ENCODE data around the gene KCNQ2. TPM values are rescaled to one million over a fixed set of nuclear protein-coding genes. Genes with fewer than 3 reads are reported as not detected.

Gene KCNQ2
- total RNA-seq, 2 experiments from 2014 or later: not detected

DNA sequence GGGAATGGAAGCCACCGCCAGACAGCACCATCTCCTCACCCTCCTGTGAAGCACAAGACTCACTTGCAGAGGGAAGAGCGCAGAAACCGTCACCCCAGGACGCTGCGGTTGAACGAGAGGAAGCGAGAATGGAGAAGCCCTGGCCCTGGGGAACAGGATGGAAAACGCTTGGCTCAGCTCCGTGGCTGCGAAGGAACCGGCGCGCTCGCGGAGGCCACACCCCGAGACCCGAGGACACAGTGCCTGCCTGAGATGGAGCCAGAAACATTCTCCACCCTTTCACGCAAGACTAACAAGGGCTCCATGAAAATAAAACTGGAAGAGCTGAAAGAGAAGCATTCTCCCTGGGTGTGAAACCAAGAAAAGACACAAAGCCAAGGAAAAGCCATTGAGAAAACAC is 86.0 kb downstream of the KCNQ2 start:
- POLR2A ChIA-PET: no interaction called here
- intact Hi-C loops (cut with micrococcal nuclease): loop anchor here (10.0 kb wide), 1 partner anchor 162 kb away; no protein-coding TSS in a partner anchor
- Mint-ChIP-seq H3K9me3 (peaks cover 23% of the 10 kb centered on the region), H3K27me3 (peaks cover 1% of the 10 kb centered on the region), H3K4me3 (no peak overlapping the region), H3K4me1 (ENCODE audit: low read depth) (no peaks in the 10 kb centered on the region), H3K36me3 (ENCODE audit: low read depth) (no peaks in the 10 kb centered on the region), H3K27ac (no peak overlapping the region)
- ATAC-seq: no peak
- TF ChIP-seq, protein P1, sequence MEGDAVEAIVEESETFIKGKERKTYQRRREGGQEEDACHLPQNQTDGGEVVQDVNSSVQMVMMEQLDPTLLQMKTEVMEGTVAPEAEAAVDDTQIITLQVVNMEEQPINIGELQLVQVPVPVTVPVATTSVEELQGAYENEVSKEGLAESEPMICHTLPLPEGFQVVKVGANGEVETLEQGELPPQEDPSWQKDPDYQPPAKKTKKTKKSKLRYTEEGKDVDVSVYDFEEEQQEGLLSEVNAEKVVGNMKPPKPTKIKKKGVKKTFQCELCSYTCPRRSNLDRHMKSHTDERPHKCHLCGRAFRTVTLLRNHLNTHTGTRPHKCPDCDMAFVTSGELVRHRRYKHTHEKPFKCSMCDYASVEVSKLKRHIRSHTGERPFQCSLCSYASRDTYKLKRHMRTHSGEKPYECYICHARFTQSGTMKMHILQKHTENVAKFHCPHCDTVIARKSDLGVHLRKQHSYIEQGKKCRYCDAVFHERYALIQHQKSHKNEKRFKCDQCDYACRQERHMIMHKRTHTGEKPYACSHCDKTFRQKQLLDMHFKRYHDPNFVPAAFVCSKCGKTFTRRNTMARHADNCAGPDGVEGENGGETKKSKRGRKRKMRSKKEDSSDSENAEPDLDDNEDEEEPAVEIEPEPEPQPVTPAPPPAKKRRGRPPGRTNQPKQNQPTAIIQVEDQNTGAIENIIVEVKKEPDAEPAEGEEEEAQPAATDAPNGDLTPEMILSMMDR (IDR thresholded peaks at IDR 0.05): no peak
- CTCF ChIA-PET: no interaction called here
- DNase-seq: no peak

DNA sequence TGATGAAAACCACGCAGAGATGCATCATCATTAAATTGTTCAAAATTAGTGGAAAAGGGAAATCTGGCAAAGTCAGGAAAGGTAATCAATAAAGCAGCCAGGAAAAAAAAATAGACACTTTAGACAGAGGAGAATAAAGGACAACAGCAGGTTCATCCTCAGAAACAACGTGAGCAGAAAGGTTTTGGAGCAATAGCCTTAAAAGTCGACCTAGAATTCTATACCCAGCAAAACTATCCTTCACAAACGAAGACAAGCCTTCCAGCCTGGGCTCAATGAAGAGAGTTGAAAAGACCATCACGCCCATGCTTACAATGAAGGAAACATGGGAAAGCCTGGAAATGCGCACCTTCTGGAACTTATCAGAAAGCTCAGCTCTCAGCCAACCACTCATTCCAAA is 86.6 kb downstream of the KCNQ2 start:
- Mint-ChIP-seq H3K4me1 (ENCODE audit: low read depth) (no peaks in the 10 kb centered on the region), H3K27me3 (peaks cover 1% of the 10 kb centered on the region), H3K36me3 (ENCODE audit: low read depth) (no peaks in the 10 kb centered on the region), H3K27ac (no peak overlapping the region), H3K4me3 (no peak overlapping the region), H3K9me3 (peaks cover 23% of the 10 kb centered on the region)
- no peak for ATAC-seq
- CTCF ChIA-PET: no interaction called here
- DNase-seq: no peak
- POLR2A ChIA-PET: no interaction called here
- intact Hi-C loops (cut with micrococcal nuclease): loop anchor here (10.0 kb wide), 1 partner anchor 161 kb away; no protein-coding TSS in a partner anchor
- TF ChIP-seq, protein P1 (IDR thresholded peaks at IDR 0.05): no peak

DNA sequence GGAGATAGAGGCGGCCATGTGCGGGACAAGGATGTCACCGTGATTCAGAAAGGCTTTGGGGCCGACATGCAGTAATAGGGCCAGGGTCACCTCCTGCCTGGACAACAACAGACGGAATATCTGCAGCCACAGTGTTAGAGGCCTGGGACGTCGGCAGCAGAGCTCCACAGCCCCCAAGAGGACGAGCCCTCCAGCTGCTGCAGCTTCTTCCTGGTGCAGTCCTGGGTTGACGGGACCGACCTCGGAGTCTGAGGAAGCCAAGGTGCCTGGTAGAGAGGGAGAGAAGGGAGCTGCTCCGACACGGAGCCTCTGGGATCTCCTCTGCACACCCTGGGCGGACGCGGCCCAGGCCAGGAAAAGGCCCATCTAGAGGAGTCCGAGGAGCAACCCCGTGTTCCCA is 88.1 kb downstream of the KCNQ2 start:
- DNase-seq (no peak), ATAC-seq (no peak)
- no peak overlapping the region for H3K27ac Mint-ChIP-seq
- TF ChIP-seq, protein P1 (IDR thresholded peaks at IDR 0.05): no peak
- intact Hi-C loops (cut with micrococcal nuclease): loop anchor here (5.0 to 10.0 kb wide), 2 partner anchors 77 to 160 kb away; no protein-coding TSS in a partner anchor
- H3K4me1 Mint-ChIP-seq (ENCODE audit: low read depth): no peaks in the 10 kb centered on the region
- ChIA-PET POLR2A (no interaction called here), CTCF (interaction anchor here (1.1 kb wide), 1 partner anchor 161 kb away, joined by 3 read pairs; no protein-coding TSS in a partner anchor)
- H3K9me3 Mint-ChIP-seq: peaks cover 23% of the 10 kb centered on the region
- H3K4me3 Mint-ChIP-seq: no peak overlapping the region
- no peaks in the 10 kb centered on the region for H3K36me3 Mint-ChIP-seq (ENCODE audit: low read depth)
- peaks cover 1% of the 10 kb centered on the region for H3K27me3 Mint-ChIP-seq

GRCh38 chr20:63383556-63383955 is 88.9 kb downstream of the KCNQ2 start:
- TF ChIP-seq, protein P1 (IDR thresholded peaks at IDR 0.05): no peak
- no peak for ATAC-seq
- Mint-ChIP-seq H3K27ac (no peak overlapping the region), H3K9me3 (peaks cover 23% of the 10 kb centered on the region), H3K27me3 (peaks cover 5% of the 10 kb centered on the region), H3K36me3 (ENCODE audit: low read depth) (no peaks in the 10 kb centered on the region), H3K4me1 (ENCODE audit: low read depth) (no peaks in the 10 kb centered on the region), H3K4me3 (no peak overlapping the region)
- ChIA-PET CTCF (no interaction called here), POLR2A (interaction anchor here (0.6 to 0.7 kb wide), 2 partner anchors 30 to 326 kb away, joined by 3 read pairs; no protein-coding TSS in a partner anchor)
- intact Hi-C loops (cut with micrococcal nuclease): loop anchor here (5.0 to 10.0 kb wide), 2 partner anchors 76 to 159 kb away; no protein-coding TSS in a partner anchor
- DNase-seq: no peak

GRCh38 chr20:63382551-63383300 is 89.7 kb downstream of the KCNQ2 start:
- H3K4me1 Mint-ChIP-seq (ENCODE audit: low read depth): no peaks in the 10 kb centered on the region
- no peak for DNase-seq
- TF ChIP-seq, protein P1 (IDR thresholded peaks at IDR 0.05): no peak
- intact Hi-C loops (cut with micrococcal nuclease): loop anchor here (5.0 to 10.0 kb wide), 2 partner anchors 75 to 158 kb away; no protein-coding TSS in a partner anchor
- ATAC-seq: no peak
- POLR2A ChIA-PET: interaction anchor here (0.9 kb wide), 1 partner anchor 166 kb away, joined by 3 read pairs; no protein-coding TSS in a partner anchor
- H3K36me3 Mint-ChIP-seq (ENCODE audit: low read depth): no peaks in the 10 kb centered on the region
- H3K27me3 Mint-ChIP-seq: peaks cover 5% of the 10 kb centered on the region
- peaks cover 23% of the 10 kb centered on the region for H3K9me3 Mint-ChIP-seq
- CTCF ChIA-PET: interaction anchor here (0.6 to 3.0 kb wide), 10 partner anchors 9 to 159 kb away, joined by 3 to 42 read pairs (median 4); no protein-coding TSS in a partner anchor
- no peak overlapping the region for H3K4me3 Mint-ChIP-seq
- H3K27ac Mint-ChIP-seq: no peak overlapping the region

Data from activated CD8-positive, alpha-beta T cell treated with anti-CD3 and anti-CD28 coated beads for 36 hours (primary cell).